GM12891 (cell line): Measurements from ENCODE around the gene HSD11B1.

ENCODE experiments used
- POLR2A ChIP-seq: IDR thresholded peaks from 2 replicates; pipeline ENCODE4 v1.6.1; 2011; ENCODE audit warnings: low read depth, low read length, control low read depth
- POLR2AphosphoS5 ChIP-seq: IDR thresholded peaks from 2 replicates; pipeline ENCODE4 v1.6.1; 2011; ENCODE audit warnings: low read depth, low read length, control low read depth
- TAF1 ChIP-seq: IDR thresholded peaks from 2 replicates; pipeline ENCODE4 v1.6.1; 2011; ENCODE audit warnings: low read depth, low read length, control low read depth

GRCh38 chr1:209673631-209674417 lies 30.8 kb upstream of the HSD11B1 start:
- no peak for TF ChIP-seq POLR2A
- TF ChIP-seq TAF1 = no peak
- TF ChIP-seq POLR2AphosphoS5 = no peak
